Measurements from ENCODE around the gene TEKT2. TPM values are rescaled to one million over a fixed set of nuclear protein-coding genes. Genes with fewer than 3 reads are reported as not detected.

TEKT2 gene
- under 1 TPM in 1 of 4 donors, not detected in 3; 0.38 TPM for total RNA-seq

- Histone ChIP-seq H3K9me3 (no peaks in the 10 kb centered on the region), H3K27me3 (no peaks in the 10 kb centered on the region), H3K4me1 (peaks cover 21% of the 10 kb centered on the region), H3K36me3 (no peaks in the 10 kb centered on the region), H3K27ac (no peak within 1 kb of the TSS), H3K4me3 (peak within 1 kb of the TSS; percentile 59)
- 16% methylated on average over 55 of the region's 59 CpGs for WGBS
- DNase-seq (ENCODE audit: low spot score in 2 of 2), result peak; percentile 66 to 79
- TF ChIP-seq EP300 (IDR thresholded peaks at IDR 0.05), result no peak
- TF ChIP-seq CTCF (IDR thresholded peaks at IDR 0.05), result no peak
- no peak for TF ChIP-seq POLR2A (IDR thresholded peaks at IDR 0.05)
- TF ChIP-seq POLR2AphosphoS5 (IDR thresholded peaks at IDR 0.05), result no peak
Measured at GRCh38 chr1:36083635-36084496, at the start of gene TEKT2. TSS of gene TEKT2 (plus strand) at chr1:36084094. CDS start at chr1:36084922, 828 bp downstream.

GRCh38 chr1:36034692-36035091 lies 49.2 kb upstream of the TEKT2 start:
- Histone ChIP-seq H3K27ac (no peak overlapping the region), H3K4me1 (no peaks in the 10 kb centered on the region), H3K27me3 (no peaks in the 10 kb centered on the region), H3K4me3 (no peak overlapping the region), H3K36me3 (peaks cover 53% of the 10 kb centered on the region), H3K9me3 (no peaks in the 10 kb centered on the region)
- no peak for TF ChIP-seq EP300 (IDR thresholded peaks at IDR 0.05)
- no peak for TF ChIP-seq POLR2A (IDR thresholded peaks at IDR 0.05)
- TF ChIP-seq POLR2AphosphoS5 (IDR thresholded peaks at IDR 0.05), result no peak
- TF ChIP-seq CTCF (IDR thresholded peaks at IDR 0.05), result no peak
- no peak for DNase-seq (ENCODE audit: low spot score in 2 of 2)

GRCh38 chr1:36035154-36035553 lies 48.7 kb upstream of the TEKT2 start:
- WGBS, result 91% methylated on average over 3 of the region's 3 CpGs
- Histone ChIP-seq H3K4me1 (no peaks in the 10 kb centered on the region), H3K9me3 (no peaks in the 10 kb centered on the region), H3K4me3 (no peak overlapping the region), H3K36me3 (peaks cover 57% of the 10 kb centered on the region), H3K27me3 (no peaks in the 10 kb centered on the region), H3K27ac (no peak overlapping the region)
- TF ChIP-seq POLR2A (IDR thresholded peaks at IDR 0.05) (no peak), POLR2AphosphoS5 (IDR thresholded peaks at IDR 0.05) (no peak), CTCF (IDR thresholded peaks at IDR 0.05) (no peak), EP300 (IDR thresholded peaks at IDR 0.05) (no peak)
- DNase-seq (ENCODE audit: low spot score in 2 of 2), result no peak

GRCh38 chr1:36040238-36040637 lies 43.7 kb upstream of the TEKT2 start:
- Histone ChIP-seq H3K9me3 (no peaks in the 10 kb centered on the region), H3K27ac (no peak overlapping the region), H3K27me3 (no peaks in the 10 kb centered on the region), H3K36me3 (peaks cover 76% of the 10 kb centered on the region), H3K4me1 (no peaks in the 10 kb centered on the region), H3K4me3 (no peak overlapping the region)
- no peak for DNase-seq (ENCODE audit: low spot score in 2 of 2)
- TF ChIP-seq EP300 (IDR thresholded peaks at IDR 0.05) (no peak), POLR2AphosphoS5 (IDR thresholded peaks at IDR 0.05) (no peak), POLR2A (IDR thresholded peaks at IDR 0.05) (no peak), CTCF (IDR thresholded peaks at IDR 0.05) (no peak)
- 87% methylated on average over 2 of the region's 2 CpGs for WGBS

- Histone ChIP-seq H3K27ac (no peak overlapping the region), H3K36me3 (peaks cover 56% of the 10 kb centered on the region), H3K4me1 (no peaks in the 10 kb centered on the region), H3K9me3 (no peaks in the 10 kb centered on the region), H3K27me3 (no peaks in the 10 kb centered on the region), H3K4me3 (no peak overlapping the region)
- no peak for TF ChIP-seq POLR2A (IDR thresholded peaks at IDR 0.05)
- no peak for TF ChIP-seq POLR2AphosphoS5 (IDR thresholded peaks at IDR 0.05)
- no peak for TF ChIP-seq EP300 (IDR thresholded peaks at IDR 0.05)
- no peak for TF ChIP-seq CTCF (IDR thresholded peaks at IDR 0.05)
- DNase-seq (ENCODE audit: low spot score in 2 of 2), result no peak
Measured at GRCh38 chr1:36051821-36052220, 32.1 kb upstream of the TEKT2 start.
